MCF 10A (cell line): ENCODE measurements around the gene STK38L. TPM values are rescaled to one million over a fixed set of nuclear protein-coding genes. Genes with fewer than 3 reads are reported as not detected.

ENCODE experiments used
- BruUV-seq: library from RNA; stranded (reverse); fragments of 400-500 nt; replicated peaks from 2 replicates; lab custom pipeline; 2021; lab: Mats Ljungman, UMichigan
- CTCF ChIA-PET: fragments of 300-600 bp; sonication (Branson Sonifier 250); formaldehyde crosslinking; extraction: SDS; loops from one replicate; lab custom pipeline; 2021; ENCODE audit warnings: antibody characterized with exemption, inconsistent platforms; lab: Yijun Ruan, JAX
- POLR2A ChIA-PET: fragments of 300-600, 350-650 bp; sonication (Branson Sonifier 250); formaldehyde crosslinking; extraction: SDS; loops from one replicate; lab custom pipeline; 2020; ENCODE audit warnings: antibody characterized with exemption, inconsistent platforms; lab: Yijun Ruan, JAX
- DNase-seq: peaks from one replicate; pipeline ENCODE4 v3.0.0-alpha.2; 2018; ENCODE audit not compliant: unreplicated experiment
- H3K27ac Mint-ChIP-seq: one replicate; pipeline ENCODE4 v1.8.0; 2022; ENCODE audit warnings: mild to moderate bottlenecking, low read depth, mixed read lengths; ENCODE audit not compliant: unreplicated experiment
- H3K27me3 Mint-ChIP-seq: one replicate; pipeline ENCODE4 v1.8.0; 2022; ENCODE audit warnings: mixed read lengths; ENCODE audit not compliant: insufficient read depth, unreplicated experiment
- H3K36me3 Mint-ChIP-seq: one replicate; pipeline ENCODE4 v1.8.0; 2022; ENCODE audit warnings: mild to moderate bottlenecking, moderate library complexity, mixed read lengths; ENCODE audit not compliant: insufficient read depth, unreplicated experiment
- H3K4me1 Mint-ChIP-seq: one replicate; pipeline ENCODE4 v1.8.0; 2022; ENCODE audit warnings: mixed read lengths; ENCODE audit not compliant: insufficient read depth, unreplicated experiment
- H3K4me3 Mint-ChIP-seq: one replicate; pipeline ENCODE4 v1.8.0; 2022; ENCODE audit warnings: mild to moderate bottlenecking, moderate library complexity, mixed read lengths; ENCODE audit not compliant: unreplicated experiment
- H3K9me3 Mint-ChIP-seq: one replicate; pipeline ENCODE4 v1.8.0; 2022; ENCODE audit warnings: mixed read lengths; ENCODE audit not compliant: unreplicated experiment
- CTCF ChIP-seq: fragments of 200-600 bp; IDR thresholded peaks from one replicate; pipeline ENCODE4 v1.8.0; 2022; ENCODE audit warnings: antibody characterized with exemption, mild to moderate bottlenecking; ENCODE audit not compliant: unreplicated experiment
- intact Hi-C: fragments of 100-400 bp; cut with micrococcal nuclease; formaldehyde crosslinking; loops from 2 replicates; pipeline ENCODE4 v1.14.1; 2022
- total RNA-seq: library from RNA; stranded (reverse); gene quantifications from 2 replicates; pipeline ENCODE4 v1.2.3, GENCODE V29; 2022

STK38L gene
- total RNA-seq, 1 experiment from 2014 or later, result 18.1 TPM

GRCh38 chr12:27208414-27208750 is 35.7 kb upstream of the STK38L start:
- intact Hi-C loops, result no loop called here
- no peaks in the 10 kb centered on the region for H3K36me3 Mint-ChIP-seq
- ChIA-PET POLR2A (no interaction called here), CTCF (no interaction called here)
- H3K4me1 Mint-ChIP-seq, result no peaks in the 10 kb centered on the region
- H3K9me3 Mint-ChIP-seq, result no peaks in the 10 kb centered on the region
- DNase-seq, result no peak
- H3K4me3 Mint-ChIP-seq, result no peak overlapping the region
- no peak for TF ChIP-seq CTCF
- BruUV-seq, result no TSS peak
- no peak overlapping the region for H3K27ac Mint-ChIP-seq
- H3K27me3 Mint-ChIP-seq, result no peaks in the 10 kb centered on the region

- ChIA-PET POLR2A (interaction anchor here (0.5 kb wide), 1 partner anchor 32 kb away, joined by 4 read pairs; no protein-coding TSS in a partner anchor), CTCF (interaction anchor here (0.6 to 1.2 kb wide), 3 partner anchors 11 to 1345 kb away, joined by 3 to 4 read pairs (median 3); no protein-coding TSS in a partner anchor)
- no peak overlapping the region for H3K4me3 Mint-ChIP-seq
- H3K9me3 Mint-ChIP-seq, result no peaks in the 10 kb centered on the region
- no TSS peak for BruUV-seq
- intact Hi-C loops, result no loop called here
- H3K36me3 Mint-ChIP-seq, result no peaks in the 10 kb centered on the region
- no peak overlapping the region for H3K27ac Mint-ChIP-seq
- TF ChIP-seq CTCF, result no peak
- H3K4me1 Mint-ChIP-seq, result no peaks in the 10 kb centered on the region
- no peaks in the 10 kb centered on the region for H3K27me3 Mint-ChIP-seq
- no peak for DNase-seq
These were observed 34.7 kb upstream of the STK38L start for GRCh38 chr12:27209257-27209910.

- Mint-ChIP-seq H3K4me3 (no peak overlapping the region), H3K9me3 (no peaks in the 10 kb centered on the region), H3K27ac (no peak overlapping the region), H3K36me3 (no peaks in the 10 kb centered on the region), H3K4me1 (no peaks in the 10 kb centered on the region), H3K27me3 (no peaks in the 10 kb centered on the region)
- no peak for DNase-seq
- POLR2A ChIA-PET, result interaction anchor here (0.5 kb wide), 1 partner anchor 32 kb away, joined by 4 read pairs; no protein-coding TSS in a partner anchor
- TF ChIP-seq CTCF, result no peak
- intact Hi-C loops, result no loop called here
- BruUV-seq, result no TSS peak
- CTCF ChIA-PET, result interaction anchor here (0.6 to 1.2 kb wide), 2 partner anchors 12 kb away, joined by 3 to 4 read pairs; no protein-coding TSS in a partner anchor
These were observed 33.9 kb upstream of the STK38L start for GRCh38 chr12:27210187-27210586.

GRCh38 chr12:27212861-27213260 is 31.2 kb upstream of the STK38L start:
- no TSS peak for BruUV-seq
- no peak for TF ChIP-seq CTCF
- no peak for DNase-seq
- POLR2A ChIA-PET, result interaction anchor here (1.5 kb wide), 1 partner anchor 12 kb away, joined by 4 read pairs; no protein-coding TSS in a partner anchor
- intact Hi-C loops, result no loop called here
- no peak overlapping the region for H3K27ac Mint-ChIP-seq
- H3K27me3 Mint-ChIP-seq, result no peaks in the 10 kb centered on the region
- no peak overlapping the region for H3K4me3 Mint-ChIP-seq
- no peaks in the 10 kb centered on the region for H3K9me3 Mint-ChIP-seq
- no peaks in the 10 kb centered on the region for H3K36me3 Mint-ChIP-seq
- no peaks in the 10 kb centered on the region for H3K4me1 Mint-ChIP-seq
- CTCF ChIA-PET, result no interaction called here
